Natural killer cell (primary cell): ENCODE data around the gene ITPKB. TPM values are rescaled to one million over a fixed set of nuclear protein-coding genes. Genes with fewer than 3 reads are reported as not detected.

Source experiments
- ATAC-seq, 3 donors: fragments of 150-1000 bp in 2 of 3; fragments of 200-7000 bp in 1 of 3; cut with Tn5 transposase; 1 replicate in 1 of 3; 2 replicates in 2 of 3; pipeline ENCODE4 v1.10.0; 2021; ENCODE audit warnings: mild to moderate bottlenecking in 2 of 3, moderate library complexity in 2 of 3
- DNase-seq, 2 donors: peaks; one replicate each; pipeline versions ENCODE4 v3.0.0 to v3.0.0-alpha.2; 2013 to 2021; ENCODE audit warnings: mixed read lengths in 1 of 2
- H3K27ac ChIP-seq: one replicate; pipeline ENCODE4 v1.5.1; 2013; ENCODE audit warnings: mild to moderate bottlenecking, low read length
- H3K27me3 ChIP-seq: one replicate; pipeline ENCODE4 v1.6.1; 2013; ENCODE audit warnings: low read length; ENCODE audit not compliant: control insufficient read depth, insufficient read depth
- H3K36me3 ChIP-seq: one replicate; pipeline ENCODE4 v1.6.1; 2013; ENCODE audit warnings: low read length; ENCODE audit not compliant: control insufficient read depth, insufficient read depth
- H3K4me1 ChIP-seq: one replicate; pipeline ENCODE4 v1.6.1; 2013; ENCODE audit warnings: low read length; ENCODE audit not compliant: control insufficient read depth, insufficient read depth
- H3K4me3 ChIP-seq: one replicate; pipeline ENCODE4 v1.5.1; 2013; ENCODE audit warnings: low read length
- H3K9me3 ChIP-seq: one replicate; pipeline ENCODE4 v1.6.1; 2013; ENCODE audit warnings: low read length; ENCODE audit not compliant: control insufficient read depth, insufficient read depth
- H3K27ac Mint-ChIP-seq, 2 donors: one replicate each; pipeline ENCODE4 v1.8.0; 2022; ENCODE audit warnings: mild to moderate bottlenecking in 2 of 2, mixed read lengths in 2 of 2, moderate library complexity in 1 of 2
- H3K27me3 Mint-ChIP-seq, 2 donors: one replicate each; pipeline ENCODE4 v1.8.0; 2022; ENCODE audit warnings: low read depth in 2 of 2, mixed read lengths in 2 of 2
- H3K36me3 Mint-ChIP-seq: one replicate; pipeline ENCODE4 v1.8.0; 2022; ENCODE audit warnings: mixed read lengths
- H3K4me1 Mint-ChIP-seq, 2 donors: one replicate each; pipeline ENCODE4 v1.8.0; 2022; ENCODE audit warnings: mixed read lengths in 2 of 2
- H3K4me3 Mint-ChIP-seq: one replicate; pipeline ENCODE4 v1.8.0; 2022; ENCODE audit warnings: mild to moderate bottlenecking, moderate library complexity, mixed read lengths
- H3K9me3 Mint-ChIP-seq, 2 donors: one replicate each; pipeline ENCODE4 v1.8.0; 2022; ENCODE audit warnings: mixed read lengths in 2 of 2
- CTCF ChIP-seq: fragments of 200-600 bp; IDR thresholded peaks from one replicate; pipeline ENCODE4 v1.8.0; 2022; ENCODE audit warnings: antibody characterized with exemption
- WGBS: methylation state at CpG from one replicate; pipeline ENCODE4 v1.1.7; 2013; ENCODE audit warnings: missing lambda C conversion rate; ENCODE audit not compliant: insufficient coverage; 5-methylcytosine and 5-hydroxymethylcytosine counted together
- intact Hi-C: fragments of 100-400 bp; cut with micrococcal nuclease; formaldehyde crosslinking; loops from one replicate; pipeline ENCODE4 v1.14.2; 2022
- total RNA-seq, 4 donors: library from RNA; stranded (reverse); fragments of 120-200 nt in 1 of 4; gene quantifications; one replicate each; pipeline versions ENCODE4 v1.2.3 to v1.2.4, GENCODE V29; 2013 to 2022

ITPKB gene
- total RNA-seq, 3 donors from 2014 or later (not counting 1 experiment from before 2014, with no cell fraction given): 92.2 to 133 (median 99.0) TPM

- Histone ChIP-seq H3K4me1 (peaks cover 23% of the 10 kb centered on the region), H3K4me3 (no peak overlapping the region), H3K36me3 (peaks cover 18% of the 10 kb centered on the region), H3K27me3 (no peaks in the 10 kb centered on the region), H3K27ac (no peak overlapping the region), H3K9me3 (no peaks in the 10 kb centered on the region)
- peaks cover 0 to 3% of the 10 kb centered on the region in 2 donors for H3K27me3 Mint-ChIP-seq
- ATAC-seq: no peak
- H3K27ac Mint-ChIP-seq: peak overlapping the region in 1 of 2 donors; percentile 7
- no peak for DNase-seq
- no peaks in the 10 kb centered on the region for H3K9me3 Mint-ChIP-seq
- no peak for TF ChIP-seq CTCF
- peaks cover 19 to 21% of the 10 kb centered on the region in 2 donors for H3K4me1 Mint-ChIP-seq
- H3K4me3 Mint-ChIP-seq: no peak overlapping the region
- intact Hi-C loops: no loop called here
- H3K36me3 Mint-ChIP-seq: no peaks in the 10 kb centered on the region
- WGBS: 96% methylated on average over 10 of the region's 10 CpGs
Measured at GRCh38 chr1:226628612-226629155, 110.4 kb downstream of the ITPKB start.

DNA sequence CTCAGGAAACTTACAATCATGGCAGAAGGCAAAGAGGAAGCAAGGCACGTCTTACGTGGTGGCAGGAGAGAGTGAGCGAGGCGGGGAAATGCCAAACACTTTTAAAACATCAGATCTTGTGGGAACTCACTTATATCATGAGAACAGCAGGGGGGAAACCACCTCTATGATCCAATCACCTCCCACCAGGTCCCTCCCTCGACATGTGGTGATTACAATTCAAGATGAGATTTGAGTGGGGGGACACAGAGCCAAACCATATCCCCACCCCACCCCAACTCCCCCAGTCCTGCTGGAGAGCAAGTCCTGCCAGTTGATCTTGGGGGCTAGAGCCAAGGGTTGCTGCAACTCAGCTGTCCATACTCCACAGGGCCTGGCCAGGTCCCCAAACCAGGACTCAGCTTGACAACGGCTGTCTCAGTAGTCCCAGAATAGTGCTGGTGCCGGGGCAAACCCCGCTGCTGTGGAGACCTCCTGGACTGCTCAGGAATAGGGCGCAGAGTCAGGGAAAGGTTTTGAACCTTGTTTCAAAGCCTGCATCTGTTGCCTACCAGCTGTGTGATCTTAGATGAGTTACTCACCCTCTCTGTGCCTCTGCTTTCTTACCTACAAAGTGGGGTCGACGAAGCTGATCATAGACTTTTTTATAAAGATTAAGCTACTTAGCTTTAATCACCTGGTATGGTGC, 111.0 kb downstream of the ITPKB start:
- no peaks in the 10 kb centered on the region for H3K27me3 ChIP-seq
- no peak for TF ChIP-seq CTCF
- H3K4me1 Mint-ChIP-seq: peaks cover 19 to 21% of the 10 kb centered on the region in 2 donors
- no peak overlapping the region for H3K27ac ChIP-seq
- H3K27me3 Mint-ChIP-seq: peaks cover 0 to 3% of the 10 kb centered on the region in 2 donors
- H3K36me3 Mint-ChIP-seq: no peaks in the 10 kb centered on the region
- ATAC-seq (no peak), DNase-seq (peak in 1 of 2 donors; percentile 43)
- H3K4me1 ChIP-seq: peaks cover 17% of the 10 kb centered on the region
- no peaks in the 10 kb centered on the region for H3K9me3 Mint-ChIP-seq
- H3K9me3 ChIP-seq: no peaks in the 10 kb centered on the region
- no peak overlapping the region for H3K27ac Mint-ChIP-seq
- no peak overlapping the region for H3K4me3 ChIP-seq
- no peak overlapping the region for H3K4me3 Mint-ChIP-seq
- WGBS: 73% methylated on average over 11 of the region's 11 CpGs
- peaks cover 13% of the 10 kb centered on the region for H3K36me3 ChIP-seq
- intact Hi-C loops: loop anchor here (2.0 kb wide), 1 partner anchor 59 kb away; no protein-coding TSS in a partner anchor

GRCh38 chr1:226627050-226627755, 111.9 kb downstream of the ITPKB start:
- Histone ChIP-seq H3K9me3 (no peaks in the 10 kb centered on the region), H3K27ac (no peak overlapping the region), H3K4me1 (peaks cover 11% of the 10 kb centered on the region), H3K27me3 (no peaks in the 10 kb centered on the region), H3K4me3 (no peak overlapping the region), H3K36me3 (peaks cover 10% of the 10 kb centered on the region)
- WGBS: 79% methylated on average over 6 of the region's 6 CpGs
- peaks cover 0 to 3% of the 10 kb centered on the region in 2 donors for H3K27me3 Mint-ChIP-seq
- no peak for ATAC-seq
- no peaks in the 10 kb centered on the region for H3K36me3 Mint-ChIP-seq
- no peak for DNase-seq
- H3K4me1 Mint-ChIP-seq: peaks cover 19% of the 10 kb centered on the region in 2 donors
- no peaks in the 10 kb centered on the region for H3K9me3 Mint-ChIP-seq
- intact Hi-C loops: loop anchor here (2.0 kb wide), 1 partner anchor 60 kb away; no protein-coding TSS in a partner anchor
- H3K4me3 Mint-ChIP-seq: no peak overlapping the region
- H3K27ac Mint-ChIP-seq: peak overlapping the region in 1 of 2 donors; percentile 38
- no peak for TF ChIP-seq CTCF
